GM12878 (cell line): ENCODE data around the gene KBTBD8. TPM values are rescaled to one million over a fixed set of nuclear protein-coding genes. Genes with fewer than 3 reads are reported as not detected.

Experiments
- ATAC-seq: fragments of 200-7000 bp; cut with Tn5 transposase; 3 replicates; pipeline ENCODE4 v1.9.1; 2020; ENCODE audit warnings: mild to moderate bottlenecking, moderate library complexity
- BruUV-seq: library from RNA; stranded (reverse); fragments of 400-500 nt; replicated peaks from 2 replicates; lab custom pipeline; 2021; lab: Mats Ljungman, UMichigan
- CTCF ChIA-PET: fragments of 300-600 bp; sonication (Branson Sonifier 250); formaldehyde crosslinking; extraction: SDS; loops from one replicate; lab custom pipeline; 2021; ENCODE audit warnings: inconsistent platforms; lab: Yijun Ruan, JAX
- POLR2A ChIA-PET: fragments of 350-600 bp; formaldehyde crosslinking; extraction: SDS; loops from one replicate; lab custom pipeline; 2021; ENCODE audit warnings: inconsistent platforms; lab: Charles Lee
- RAD21 ChIA-PET: fragments of 300-600 bp; sonication (Branson Sonifier 250); formaldehyde crosslinking; loops from one replicate; lab custom pipeline; 2023; ENCODE audit warnings: antibody characterized with exemption; ENCODE audit not compliant: unreplicated experiment; lab: Charles Lee
- SMC1A ChIA-PET: fragments of 300-600 bp; sonication (Branson Sonifier 250); formaldehyde crosslinking; loops from one replicate; lab custom pipeline; 2023; ENCODE audit not compliant: unreplicated experiment, uncharacterized antibody; lab: Charles Lee
- DNase-seq: peaks from one replicate; pipeline ENCODE4 v3.0.0-alpha.2; 2011; ENCODE audit warnings: low read depth, low spot score
- FAIRE-seq: peaks from 3 replicates; lab custom pipeline; 2011; peaks lifted over from hg19 to GRCh38; lab: Jason Lieb, UNC
- H2AFZ ChIP-seq: 2 replicates; pipeline ENCODE4 v1.6.0; 2011; ENCODE audit warnings: low read depth, low read length, control low read depth; ENCODE audit not compliant: control insufficient read depth
- H3K27ac ChIP-seq: 2 replicates; pipeline ENCODE4 v1.5.1; 2011; ENCODE audit warnings: control low read depth; ENCODE audit not compliant: control insufficient read depth, insufficient read depth
- H3K27me3 ChIP-seq, 2 experiments: replicated peaks in 1 of 2; 2 replicates each; pipeline versions ENCODE4 v1.6.0 to v1.6.1; 2011; ENCODE audit warnings: low read length in 1 of 2; ENCODE audit not compliant: control insufficient read depth in 2 of 2, insufficient read depth in 2 of 2
- H3K36me3 ChIP-seq, 2 experiments: 2 replicates each; pipeline ENCODE4 v1.5.1; 2011; ENCODE audit warnings: low read length in 1 of 2; ENCODE audit not compliant: control insufficient read depth in 2 of 2, insufficient read depth in 2 of 2
- H3K4me1 ChIP-seq: 2 replicates; pipeline ENCODE4 v1.6.1; 2011; ENCODE audit warnings: mild to moderate bottlenecking, low read length, moderate library complexity, mixed read lengths; ENCODE audit not compliant: control insufficient read depth, insufficient read depth
- H3K4me2 ChIP-seq: 2 replicates; pipeline ENCODE4 v1.6.0; 2011; ENCODE audit warnings: control low read depth; ENCODE audit not compliant: control insufficient read depth, insufficient read depth
- H3K4me3 ChIP-seq: fragments of 200-600 bp; sonication (generic); 2 replicates; pipeline ENCODE4 v1.5.1; 2016
- H3K79me2 ChIP-seq: 2 replicates; pipeline ENCODE4 v1.6.0; 2011; ENCODE audit warnings: low read length; ENCODE audit not compliant: control insufficient read depth, insufficient read depth
- H3K9ac ChIP-seq: 2 replicates; pipeline ENCODE4 v1.8.0; 2011; ENCODE audit warnings: low read length, control low read depth, mixed read lengths; ENCODE audit not compliant: control insufficient read depth, insufficient read depth
- H3K9me3 ChIP-seq: replicated peaks from 3 replicates; pipeline ENCODE4 v1.5.1; 2011; ENCODE audit warnings: mild to moderate bottlenecking, low read length; ENCODE audit not compliant: control insufficient read depth, insufficient read depth
- H4K20me1 ChIP-seq: 2 replicates; pipeline ENCODE4 v1.6.0; 2011; ENCODE audit not compliant: control insufficient read depth, insufficient read depth
- ATF2 ChIP-seq: IDR thresholded peaks from 2 replicates; pipeline ENCODE4 v1.6.1; 2012; ENCODE audit warnings: low read length, inconsistent platforms
- ATF3 ChIP-seq: IDR thresholded peaks from 2 replicates; pipeline ENCODE4 v1.6.1; 2011; ENCODE audit warnings: low read depth, mild to moderate bottlenecking, low read length, moderate library complexity, borderline replicate concordance; ENCODE audit errors: extremely low read depth
- TCF3 ChIP-seq: IDR thresholded peaks from 2 replicates; pipeline ENCODE4 v1.6.1; 2012; ENCODE audit warnings: low read depth, mild to moderate bottlenecking, low read length, borderline replicate concordance; ENCODE audit not compliant: insufficient read depth
- ZNF274 ChIP-seq: IDR thresholded peaks from one replicate; pipeline ENCODE4 v1.8.0; 2011; ENCODE audit not compliant: insufficient read length, insufficient read depth
- WGBS: methylation state at CpG from one replicate; pipeline ENCODE4 v1.1.6; 2016; ENCODE audit warnings: low lambda C conversion rate; ENCODE audit not compliant: insufficient replicate concordance, insufficient coverage; ENCODE audit errors: missing lambda C conversion rate; 5-methylcytosine and 5-hydroxymethylcytosine counted together
- in situ Hi-C: fragments of 300-500 bp; cut with MboI; formaldehyde crosslinking; loops from 9 replicates; pipeline ENCODE4 v1.14.3; 2018; ENCODE audit warnings: mixed read lengths
- intact Hi-C: fragments of 100-400 bp; cut with micrococcal nuclease; formaldehyde crosslinking; loops from one replicate; pipeline ENCODE4 v1.14.2; 2022; ENCODE audit not compliant: unreplicated experiment
- polyA plus RNA-seq, 11 experiments: library from polyadenylated mRNA; depleted of rRNA in 4 of 11; unstranded in 6 of 11; stranded (reverse) in 5 of 11; fragments of >200 nt; fragmentation: Nextera tagmentation in 4 of 11; fragmentation: Illumina TruSeq in 1 of 11; extraction: Ambion mirVana in 4 of 11; extraction: Trizol in 1 of 11; gene quantifications; 1 replicate in 1 of 11; 2 replicates in 10 of 11; pipeline versions ENCODE4 v1.2.1 to v1.2.3, GENCODE V29; 2011 to 2016; ENCODE audit warnings: inconsistent platforms in 2 of 11, missing spikeins in 2 of 11, low read depth in 1 of 11
- total RNA-seq, 4 experiments: library from RNA; depleted of rRNA in 3 of 4; stranded (reverse); fragments of >200 nt in 3 of 4; fragmentation: Illumina TruSeq in 1 of 4; extraction: Trizol in 1 of 4; gene quantifications; 2 replicates each; pipeline versions ENCODE4 v1.2.1 to v1.2.3, GENCODE V29; 2013 to 2021

KBTBD8 gene
- total and polyA plus RNA-seq, 10 of the 15 experiments (the other 5 are each of a cell fraction or from before 2014, with no cell fraction given) = 8.5 to 44.4 (median 19.3) TPM

- Histone ChIP-seq H2AFZ (no peak overlapping the region; the same call in 1 of the 2 replicates), H4K20me1 (no peaks in the 10 kb centered on the region), H3K4me1 (peaks cover 24% of the 10 kb centered on the region), H3K9me3 (no peaks in the 10 kb centered on the region; the same call in 1 of the 3 replicates), H3K27ac (no peak overlapping the region), H3K36me3 (no peaks in the 10 kb centered on the region), H3K4me3 (no peak overlapping the region), H3K4me2 (0 out of 2 replicates have a peak overlapping the region, but pooled peaks have one; percentile 22), H3K79me2 (no peaks in the 10 kb centered on the region), H3K9ac (no peak overlapping the region), H3K27me3 (no peaks in the 10 kb centered on the region)
- CTCF ChIA-PET = interaction anchor here (0.7 to 4.6 kb wide), 9 partner anchors 9 to 84 kb away, joined by 3 to 47 read pairs (median 5); partner anchors contain the start of gene KBTBD8
- POLR2A ChIA-PET = interaction anchor here (0.7 to 2.8 kb wide), 3 partner anchors 28 to 163 kb away, joined by 3 to 10 read pairs (median 5); partner anchors contain the start of gene KBTBD8
- intact Hi-C loops (loop anchor here (5.0 kb wide), 1 partner anchor 66 kb away; no protein-coding TSS in a partner anchor), in situ Hi-C loops (no loop called here)
- TF ChIP-seq ATF3 (no peak), TCF3 (no peak), ZNF274 (no peak), ATF2 (peak; percentile 33; the same call in 1 of the 2 replicates)
- WGBS = 52% methylated on average over 5 of the region's 5 CpGs
- no peak for FAIRE-seq
- SMC1A ChIA-PET = interaction anchor here (0.6 to 5.3 kb wide), 13 partner anchors 8 to 107 kb away, joined by 3 to 36 read pairs (median 4); partner anchors contain the start of gene KBTBD8
- no peak for DNase-seq
- BruUV-seq = no TSS peak
- RAD21 ChIA-PET = interaction anchor here (0.7 to 5.2 kb wide), 8 partner anchors 13 to 74 kb away, joined by 3 to 47 read pairs (median 4); partner anchors contain the start of gene KBTBD8
- ATAC-seq = no peak
Observed at GRCh38 chr3:67045711-67046465, 47.8 kb downstream of the KBTBD8 start.
